ENCODE data around the gene IRF2.

The IRF2 gene

DNA sequence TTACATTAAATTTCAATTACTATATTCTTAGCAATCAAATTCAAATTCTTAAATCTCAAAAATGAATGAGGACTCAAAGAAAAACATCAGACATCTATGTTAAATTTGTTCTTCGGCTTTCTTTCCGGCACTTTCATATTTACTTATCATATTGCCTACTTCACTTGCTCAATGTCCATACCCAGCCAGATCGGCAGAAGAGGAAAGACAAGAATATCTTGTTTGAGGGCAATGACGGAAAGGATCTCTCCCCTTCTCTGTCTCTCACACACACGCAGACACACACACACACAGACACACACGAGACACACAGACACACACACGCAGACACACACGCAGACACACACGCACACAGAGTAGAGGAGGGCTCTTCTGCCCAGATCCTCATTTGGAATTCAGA, 13.2 kb upstream of the IRF2 start:
- Mint-ChIP-seq H3K27ac (no peak overlapping the region), H3K36me3 (peaks cover 10% of the 10 kb centered on the region), H3K4me1 (peaks cover 3% of the 10 kb centered on the region), H3K9me3 (peaks cover 9% of the 10 kb centered on the region), H3K27me3 (peaks cover 13% of the 10 kb centered on the region), H3K4me3 (no peak overlapping the region)
- CTCF ChIA-PET = no interaction called here
- no peak for DNase-seq

DNA sequence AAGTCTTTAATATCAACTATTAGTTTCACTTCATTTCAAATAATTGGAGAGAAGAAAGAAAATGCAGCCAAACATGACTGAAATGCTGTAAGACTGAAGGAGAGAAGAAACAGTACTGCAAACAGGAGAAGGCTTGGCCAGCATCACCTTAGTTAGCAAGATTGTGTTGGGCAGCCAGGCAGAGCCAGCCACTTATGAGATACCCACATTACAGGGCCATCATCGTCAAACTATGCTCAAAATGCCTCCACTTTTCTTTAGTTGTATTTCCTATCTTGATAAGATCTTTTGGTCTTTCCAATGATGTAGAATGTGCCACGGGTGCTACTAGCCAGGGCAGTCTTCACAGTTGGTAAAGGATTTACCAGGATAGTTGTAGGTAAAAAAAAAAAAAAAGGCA, 10.9 kb upstream of the IRF2 start:
- peaks cover 14% of the 10 kb centered on the region for H3K36me3 Mint-ChIP-seq
- CTCF ChIA-PET = no interaction called here
- no peak overlapping the region for H3K27ac Mint-ChIP-seq
- DNase-seq = no peak
- peaks cover 9% of the 10 kb centered on the region for H3K9me3 Mint-ChIP-seq
- H3K4me3 Mint-ChIP-seq = no peak overlapping the region
- H3K27me3 Mint-ChIP-seq = peaks cover 7% of the 10 kb centered on the region
- peaks cover 7% of the 10 kb centered on the region for H3K4me1 Mint-ChIP-seq

DNA sequence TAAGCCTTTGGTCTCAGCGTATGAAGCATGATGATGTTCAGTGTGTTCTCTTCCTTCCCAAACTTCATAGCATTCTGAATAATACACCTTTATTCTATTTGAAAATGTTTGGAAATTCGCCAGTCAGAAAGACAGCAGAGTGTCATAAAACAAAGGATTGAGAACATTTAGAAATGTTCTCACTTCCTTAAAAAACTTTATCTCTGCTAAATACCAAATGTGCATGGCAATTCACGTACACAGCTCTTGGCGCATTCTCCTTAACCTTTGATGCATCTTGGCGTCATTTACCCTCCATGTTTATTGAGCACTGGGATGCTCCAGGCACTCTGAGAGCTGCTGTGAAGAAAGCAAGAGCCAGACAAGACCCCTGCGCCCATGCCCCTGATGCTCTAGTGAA, 7.2 kb upstream of the IRF2 start:
- H3K4me1 Mint-ChIP-seq = peaks cover 32% of the 10 kb centered on the region
- CTCF ChIA-PET = no interaction called here

DNA sequence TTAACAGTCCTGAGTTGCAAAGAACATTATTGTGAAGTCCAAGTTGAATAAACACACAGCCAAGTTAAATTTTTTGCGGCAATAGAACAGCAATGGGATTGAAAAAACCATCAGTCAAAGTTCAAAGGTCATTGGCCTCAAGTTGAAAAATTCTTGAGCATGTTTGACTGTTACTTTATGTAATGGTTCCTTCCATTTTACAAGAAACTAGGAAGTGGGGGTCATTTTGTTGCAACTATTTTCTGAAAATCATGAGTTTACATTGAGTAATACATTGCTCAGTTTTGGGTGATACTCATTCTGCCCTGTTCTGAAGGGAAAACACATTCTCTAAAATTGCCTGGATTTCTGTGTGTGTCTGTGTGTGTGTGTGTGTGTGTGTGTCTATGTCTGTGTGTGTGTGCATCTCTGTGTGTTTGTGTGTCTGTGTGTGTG, 5.2 kb upstream of the IRF2 start:
- Mint-ChIP-seq H3K36me3 (peaks cover 48% of the 10 kb centered on the region), H3K27me3 (no peaks in the 10 kb centered on the region), H3K4me3 (no peak overlapping the region)

More for the DNA sequence above, 7.2 kb upstream of the IRF2 start:
- H3K27me3 Mint-ChIP-seq = no peaks in the 10 kb centered on the region
- DNase-seq = no peak
- no peak overlapping the region for H3K4me3 Mint-ChIP-seq
- H3K36me3 Mint-ChIP-seq = peaks cover 36% of the 10 kb centered on the region
- H3K27ac Mint-ChIP-seq = no peak overlapping the region
- peaks cover 9% of the 10 kb centered on the region for H3K9me3 Mint-ChIP-seq

DNA sequence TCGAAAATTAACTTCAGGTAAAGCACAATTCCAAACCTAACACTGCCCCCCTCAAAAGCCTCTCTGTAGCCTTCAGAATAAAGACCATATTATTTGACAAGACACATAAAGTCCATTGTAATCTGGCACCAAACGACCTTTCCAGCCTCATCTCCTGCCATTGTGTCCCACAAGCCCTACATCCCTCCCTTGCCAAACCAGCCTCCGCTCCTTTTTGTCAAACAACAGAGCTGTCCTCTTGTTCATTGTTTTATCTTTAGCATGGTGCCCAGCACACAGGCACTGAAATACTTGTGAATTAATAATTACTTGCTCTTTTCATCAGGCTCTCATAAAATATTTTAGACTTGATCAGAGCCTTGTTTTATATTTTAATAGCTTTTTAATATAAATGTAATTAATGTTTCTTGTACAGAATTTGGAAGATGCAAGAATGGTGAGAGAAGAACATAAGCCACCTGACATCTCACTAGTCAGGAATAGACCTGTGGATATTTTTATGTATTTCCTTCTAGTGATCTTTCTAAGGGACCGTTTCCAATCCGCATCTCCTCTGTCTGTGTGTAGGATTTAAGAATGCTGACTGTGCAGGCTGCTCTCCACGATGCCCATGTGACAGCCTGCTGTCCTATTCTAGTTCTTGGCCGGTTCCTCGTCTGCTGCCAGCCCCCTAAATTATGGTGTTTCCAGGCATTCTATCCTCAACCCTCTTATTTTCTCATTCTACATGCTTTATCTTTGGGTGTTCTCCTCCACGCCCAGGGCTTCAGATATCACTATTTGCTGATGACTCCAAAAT, 3.0 kb upstream of the IRF2 start:
- CTCF ChIA-PET = interaction anchor here (2.2 kb wide), 1 partner anchor 209 kb away, joined by 6 read pairs; no protein-coding TSS in a partner anchor

More for the DNA sequence above, 5.2 kb upstream of the IRF2 start:
- CTCF ChIA-PET = no interaction called here
- H3K27ac Mint-ChIP-seq = no peak overlapping the region
- peaks cover 9% of the 10 kb centered on the region for H3K9me3 Mint-ChIP-seq
- H3K4me1 Mint-ChIP-seq = peaks cover 44% of the 10 kb centered on the region
- DNase-seq = no peak

DNA sequence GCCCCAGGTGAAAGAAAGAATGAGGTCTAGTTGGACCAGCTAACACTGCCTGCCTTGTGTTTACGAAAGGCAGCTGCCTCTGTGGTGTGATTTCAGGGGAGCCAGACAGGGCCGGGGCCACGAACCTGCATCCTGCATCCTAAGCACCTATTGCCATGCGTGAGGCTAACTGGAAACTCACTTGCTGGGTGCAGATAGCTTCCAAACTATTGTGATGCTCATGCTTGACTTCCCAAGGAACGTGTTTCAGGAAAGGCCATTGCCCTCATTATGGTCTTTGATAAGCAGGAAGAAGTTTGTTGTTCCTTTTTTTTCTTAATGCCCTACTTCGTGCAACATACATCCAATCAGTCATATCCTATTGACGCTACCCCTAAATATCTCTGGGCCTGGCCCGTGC, 2.3 kb upstream of the IRF2 start:
- CTCF ChIA-PET = interaction anchor here (1.2 to 2.2 kb wide), 3 partner anchors 31 to 212 kb away, joined by 3 to 6 read pairs (median 4); no protein-coding TSS in a partner anchor
- H3K9me3 Mint-ChIP-seq = no peaks in the 10 kb centered on the region
- H3K4me1 Mint-ChIP-seq = peaks cover 47% of the 10 kb centered on the region
- H3K4me3 Mint-ChIP-seq = peak overlapping the region; percentile 100
- no peaks in the 10 kb centered on the region for H3K27me3 Mint-ChIP-seq
- DNase-seq = peak; percentile 62
- H3K27ac Mint-ChIP-seq = peak overlapping the region; percentile 85
- H3K36me3 Mint-ChIP-seq = peaks cover 51% of the 10 kb centered on the region

More for the DNA sequence above, 3.0 kb upstream of the IRF2 start:
- Mint-ChIP-seq H3K27ac (peak overlapping the region; percentile 13), H3K27me3 (no peaks in the 10 kb centered on the region), H3K36me3 (peaks cover 46% of the 10 kb centered on the region), H3K9me3 (no peaks in the 10 kb centered on the region), H3K4me1 (peaks cover 41% of the 10 kb centered on the region), H3K4me3 (peak overlapping the region; percentile 100)
- no peak for DNase-seq

DNA sequence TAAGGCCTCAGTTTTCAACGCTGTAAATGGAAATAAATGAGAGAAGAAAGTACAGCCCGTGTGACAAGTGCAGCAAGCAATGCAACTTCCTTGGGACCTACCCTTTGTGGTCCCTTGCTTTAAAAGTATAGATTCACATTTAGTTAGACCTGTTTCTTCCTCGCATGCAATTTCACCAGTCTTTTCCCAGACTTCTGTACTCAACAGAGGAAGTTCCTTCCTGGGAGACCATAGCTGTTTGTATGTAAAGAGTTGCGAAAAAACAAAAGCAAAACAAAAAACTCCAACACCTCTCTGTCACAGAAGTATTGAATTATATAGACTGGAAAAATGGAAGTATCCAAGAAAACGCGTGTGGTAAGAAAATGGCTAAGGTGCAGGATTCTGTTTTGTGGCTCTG, 1.1 kb upstream of the IRF2 start:
- Mint-ChIP-seq H3K36me3 (peaks cover 51% of the 10 kb centered on the region), H3K9me3 (no peaks in the 10 kb centered on the region)

DNA sequence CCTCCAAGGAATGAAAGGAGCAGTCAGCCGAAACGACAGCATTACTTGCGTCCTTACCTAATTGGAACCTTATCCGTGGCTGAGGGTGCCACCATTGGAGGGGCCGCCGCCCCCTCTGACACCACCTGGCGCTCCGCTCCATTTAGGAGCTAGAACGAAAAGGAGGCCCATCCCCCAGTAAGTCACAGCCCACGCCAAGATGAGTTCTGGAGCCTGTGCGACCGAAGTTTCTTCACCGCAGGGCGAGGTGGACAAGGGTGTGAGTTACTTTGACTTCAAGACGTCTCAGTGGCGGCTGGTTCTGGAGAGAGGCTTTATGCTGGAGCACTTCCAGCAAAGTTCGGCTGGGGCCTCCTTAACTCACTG, 729 bp upstream of the IRF2 start:
- CTCF ChIA-PET = interaction anchor here (0.9 to 1.5 kb wide), 3 partner anchors 28 to 211 kb away, joined by 3 to 6 read pairs (median 4); no protein-coding TSS in a partner anchor
- Mint-ChIP-seq H3K4me3 (peak overlapping the region; percentile 100), H3K9me3 (no peaks in the 10 kb centered on the region), H3K36me3 (peaks cover 51% of the 10 kb centered on the region), H3K4me1 (peaks cover 55% of the 10 kb centered on the region), H3K27ac (peak overlapping the region; percentile 100), H3K27me3 (no peaks in the 10 kb centered on the region)
- peak; percentile 66 for DNase-seq

More for the DNA sequence above, 1.1 kb upstream of the IRF2 start:
- CTCF ChIA-PET = interaction anchor here (0.9 to 2.2 kb wide), 5 partner anchors 28 to 211 kb away, joined by 3 to 6 read pairs (median 4); no protein-coding TSS in a partner anchor
- H3K4me1 Mint-ChIP-seq = peaks cover 54% of the 10 kb centered on the region
- peak overlapping the region; percentile 100 for H3K27ac Mint-ChIP-seq
- no peaks in the 10 kb centered on the region for H3K27me3 Mint-ChIP-seq
- peak overlapping the region; percentile 100 for H3K4me3 Mint-ChIP-seq
- DNase-seq = no peak

DNA sequence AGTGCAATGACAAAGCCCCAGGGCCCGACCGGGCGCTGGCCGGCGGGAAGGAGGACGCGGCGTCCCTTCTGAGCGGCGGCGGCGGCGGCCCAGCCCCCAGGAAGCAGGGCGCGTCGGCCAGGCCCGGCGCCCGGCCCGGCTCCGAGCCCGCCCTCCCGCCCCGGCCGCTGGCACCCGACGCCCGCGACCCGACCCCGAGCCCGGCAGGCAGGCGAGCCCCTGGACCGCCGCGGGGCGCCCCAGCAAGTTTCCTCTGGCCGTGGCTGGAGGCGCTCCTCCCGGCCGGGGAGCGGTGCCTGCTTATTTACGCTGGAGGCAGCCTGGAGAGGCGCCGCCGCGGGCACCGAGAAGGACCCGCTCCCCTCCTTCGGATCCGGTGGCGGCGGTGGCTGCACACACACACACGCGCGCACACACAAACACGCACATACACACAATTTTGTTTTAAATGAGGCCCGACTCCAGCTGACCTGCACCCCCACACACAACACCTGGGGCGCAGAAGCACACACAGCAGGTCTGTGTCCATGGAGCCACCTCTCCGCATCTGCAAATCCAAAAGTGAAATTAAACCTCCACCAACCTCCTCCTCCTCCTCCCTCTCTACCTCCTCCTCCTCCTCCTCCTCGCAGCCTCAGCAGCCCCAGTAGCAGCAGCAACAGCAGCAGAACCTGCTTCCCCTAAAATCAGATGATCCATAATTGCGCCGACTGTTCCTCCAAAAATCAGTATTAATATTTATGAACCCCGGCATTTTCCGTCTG, 669 bp downstream of the IRF2 start:
- H3K4me3 Mint-ChIP-seq = peak overlapping the region; percentile 100
- H3K4me1 Mint-ChIP-seq = peaks cover 57% of the 10 kb centered on the region
- no peaks in the 10 kb centered on the region for H3K27me3 Mint-ChIP-seq
- peak; percentile 67 for DNase-seq
- peak overlapping the region; percentile 100 for H3K27ac Mint-ChIP-seq
- H3K36me3 Mint-ChIP-seq = peaks cover 55% of the 10 kb centered on the region
- no peaks in the 10 kb centered on the region for H3K9me3 Mint-ChIP-seq
- CTCF ChIA-PET = interaction anchor here (1.3 to 1.5 kb wide), 2 partner anchors 62 to 210 kb away, joined by 4 to 6 read pairs; no protein-coding TSS in a partner anchor

DNA sequence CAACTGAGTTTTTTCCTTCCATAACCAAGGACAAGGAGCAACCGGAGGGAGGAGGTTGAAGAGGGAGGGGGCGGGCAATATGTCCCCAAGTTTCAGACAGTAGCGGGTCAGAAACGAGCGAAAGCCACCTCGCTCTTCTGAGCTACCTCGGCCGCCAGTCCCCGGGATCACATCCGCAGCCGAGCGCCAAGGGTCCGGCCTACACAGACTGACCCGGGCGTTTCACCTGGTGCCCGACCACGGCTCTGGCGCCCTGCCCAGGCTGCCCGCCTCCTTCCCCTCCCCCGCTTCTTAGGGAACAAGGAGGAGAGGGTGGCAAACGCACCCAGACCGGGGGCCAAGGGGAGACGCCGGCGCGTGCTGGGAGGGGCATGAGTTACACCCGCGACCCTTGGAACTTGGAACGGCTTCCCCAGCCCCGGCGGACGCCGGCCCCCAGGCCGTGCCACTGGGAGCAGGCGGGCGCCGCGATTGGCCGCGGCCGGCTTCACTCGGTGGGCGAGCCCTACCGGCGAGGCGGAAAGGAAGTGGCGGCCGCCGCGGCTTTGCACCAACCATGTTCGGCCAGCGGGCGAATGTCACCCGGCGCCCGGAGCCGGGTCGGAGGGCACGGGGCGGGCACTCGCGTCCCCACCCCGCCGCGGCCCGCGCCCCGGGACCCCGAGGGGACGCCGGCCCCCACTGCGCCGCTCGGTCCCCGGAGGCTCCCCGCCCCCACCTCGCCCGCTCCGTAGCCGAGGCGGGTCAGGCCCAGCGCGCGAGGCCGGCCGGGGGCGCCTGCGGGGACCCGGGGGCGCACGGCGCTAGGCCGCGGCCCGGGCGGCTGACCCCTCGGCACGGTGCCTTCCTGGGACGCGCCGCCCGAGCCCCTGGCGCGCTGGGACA, 1.5 kb downstream of the IRF2 start:
- H3K36me3 Mint-ChIP-seq = peaks cover 53% of the 10 kb centered on the region
- H3K4me3 Mint-ChIP-seq = peak overlapping the region; percentile 87
- peak; percentile 73 for DNase-seq
- H3K9me3 Mint-ChIP-seq = no peaks in the 10 kb centered on the region
- H3K4me1 Mint-ChIP-seq = peaks cover 58% of the 10 kb centered on the region
- CTCF ChIA-PET = no interaction called here
- peak overlapping the region; percentile 90 for H3K27ac Mint-ChIP-seq
- no peaks in the 10 kb centered on the region for H3K27me3 Mint-ChIP-seq

DNA sequence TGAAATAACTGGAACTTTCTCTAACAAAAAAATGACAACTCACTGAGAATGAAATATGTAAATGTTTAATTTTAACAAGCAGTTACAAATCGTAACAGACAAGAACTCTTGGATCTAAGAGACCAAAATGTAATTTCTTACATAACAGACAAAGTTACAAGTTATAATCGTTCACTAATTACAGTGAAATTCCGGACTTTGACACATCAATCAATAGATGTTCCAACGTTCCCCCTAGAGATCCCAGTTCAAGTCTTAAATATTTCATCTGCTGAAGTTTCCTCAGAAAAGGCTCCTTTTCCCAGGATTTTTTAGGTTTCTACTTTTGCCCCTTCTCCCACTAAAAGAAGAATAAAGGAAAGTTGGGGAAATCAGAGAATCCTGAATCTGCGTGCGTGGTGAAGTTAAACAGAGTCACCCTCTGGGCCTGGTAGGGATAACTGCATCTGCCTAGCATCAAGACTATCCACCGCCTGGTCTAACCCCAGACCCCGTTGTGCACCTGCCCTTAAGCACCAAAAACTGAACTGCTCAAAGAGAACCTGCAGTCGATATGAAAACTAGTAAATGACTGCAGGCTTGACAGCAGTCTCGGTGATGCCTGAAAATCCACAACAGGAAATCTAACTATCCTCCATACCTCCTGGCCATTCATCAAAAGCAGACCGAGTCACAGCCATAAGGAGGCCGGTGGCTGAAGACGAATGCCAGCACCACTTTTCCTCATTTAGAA, 2.3 kb downstream of the IRF2 start:
- Mint-ChIP-seq H3K27ac (peak overlapping the region; percentile 90), H3K4me3 (peak overlapping the region; percentile 87), H3K4me1 (peaks cover 60% of the 10 kb centered on the region), H3K27me3 (no peaks in the 10 kb centered on the region), H3K36me3 (peaks cover 54% of the 10 kb centered on the region), H3K9me3 (no peaks in the 10 kb centered on the region)
- DNase-seq = peak; percentile 36
- CTCF ChIA-PET = no interaction called here

DNA sequence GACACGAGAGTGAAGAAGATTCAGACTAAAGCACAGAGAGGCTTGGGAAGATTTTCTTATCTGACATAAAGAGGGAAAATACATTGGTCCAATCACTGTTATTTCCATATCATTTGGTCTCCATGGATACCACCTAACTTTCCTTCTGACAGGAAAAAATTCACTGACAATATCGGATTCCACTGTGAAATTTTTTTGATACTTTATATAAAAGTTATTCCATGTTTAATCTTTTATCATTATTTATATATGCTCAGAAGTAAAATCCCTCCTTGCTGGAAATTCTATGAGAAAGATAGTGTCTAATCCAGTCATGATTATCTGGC, 3.6 kb downstream of the IRF2 start:
- H3K27me3 Mint-ChIP-seq = no peaks in the 10 kb centered on the region
- no peak overlapping the region for H3K27ac Mint-ChIP-seq
- CTCF ChIA-PET = interaction anchor here (0.9 kb wide), 1 partner anchor 28 kb away, joined by 3 read pairs; no protein-coding TSS in a partner anchor
- H3K36me3 Mint-ChIP-seq = peaks cover 47% of the 10 kb centered on the region
- H3K9me3 Mint-ChIP-seq = no peaks in the 10 kb centered on the region
- H3K4me1 Mint-ChIP-seq = peaks cover 50% of the 10 kb centered on the region
- no peak for DNase-seq
- no peak overlapping the region for H3K4me3 Mint-ChIP-seq

DNA sequence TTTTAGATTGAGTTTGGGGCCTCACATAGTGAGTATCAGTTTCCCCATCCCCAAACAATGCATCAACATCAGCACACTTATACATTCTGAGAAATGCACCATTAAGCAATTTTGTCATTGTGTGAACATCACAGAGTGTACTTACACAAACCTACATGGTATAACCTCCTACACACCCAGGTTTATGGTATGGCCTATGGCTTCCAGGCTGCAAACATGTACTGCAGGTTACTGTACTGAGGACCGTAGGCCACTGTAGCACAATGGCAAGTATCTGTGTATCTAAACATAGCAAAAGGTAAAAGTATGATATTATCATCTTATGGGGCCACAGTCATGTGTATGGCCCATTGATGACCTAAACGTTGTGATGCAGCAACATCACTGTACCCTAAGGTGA, 7.7 kb downstream of the IRF2 start:
- H3K9me3 Mint-ChIP-seq = no peaks in the 10 kb centered on the region
- H3K36me3 Mint-ChIP-seq = peaks cover 49% of the 10 kb centered on the region
- H3K27ac Mint-ChIP-seq = no peak overlapping the region
- no peak overlapping the region for H3K4me3 Mint-ChIP-seq
- CTCF ChIA-PET = no interaction called here
- H3K27me3 Mint-ChIP-seq = no peaks in the 10 kb centered on the region
- peaks cover 44% of the 10 kb centered on the region for H3K4me1 Mint-ChIP-seq
- DNase-seq = no peak

Data from activated naive CD4-positive, alpha-beta T cell treated with anti-CD3 and anti-CD28 coated beads, Interleukin-2, amount 10 ng/mL, durations not matched to agents 7 days and 5 days (primary cell).